K562 (cell line): ENCODE measurements around the gene PREX1.

ENCODE experiments used
- EGR1 ChIP-seq: fragments of 450-650 bp; conservative IDR thresholded peaks from 2 replicates; pipeline ENCODE4 v1.6.1; 2017; ENCODE audit warnings: mild to moderate bottlenecking
- ZBTB33 ChIP-seq: sonication (generic); formaldehyde crosslinking; IDR thresholded peaks from 2 replicates; pipeline ENCODE4 v1.8.1; 2023; ENCODE audit warnings: mild to moderate bottlenecking, missing genetic modification reagents

GRCh38 chr20:48689388-48689787 lies 138.4 kb downstream of the PREX1 start:
- TF ChIP-seq EGR1, result no peak
- no peak for TF ChIP-seq ZBTB33
